Measurements from ENCODE around the gene ALDH6A1. TPM values are rescaled to one million over a fixed set of nuclear protein-coding genes. Genes with fewer than 3 reads are reported as not detected.

Gene ALDH6A1
- total and polyA plus RNA-seq, 4 experiments from 2014 or later, result 21.7 to 23.1 (median 22.4) TPM

GRCh38 chr14:74048281-74048680 is 36.0 kb downstream of the ALDH6A1 start:
- ChIA-PET CTCF (ENCODE audit: partially characterized antibody) (no interaction called here), POLR2A (ENCODE audit: partially characterized antibody) (no interaction called here)
- intact Hi-C loops (cut with micrococcal nuclease), result no loop called here

GRCh38 chr14:74045522-74045921 is 38.7 kb downstream of the ALDH6A1 start:
- POLR2A ChIA-PET (ENCODE audit: partially characterized antibody), result no interaction called here
- CTCF ChIA-PET (ENCODE audit: partially characterized antibody), result no interaction called here
- intact Hi-C loops (cut with micrococcal nuclease), result no loop called here

More at GRCh38 chr14:74048281-74048680, 36.0 kb downstream of the ALDH6A1 start:
- Mint-ChIP-seq H3K4me3 (no peak overlapping the region), H3K36me3 (peaks cover 0 to 2% of the 10 kb centered on the region in 2 donors), H3K27ac (peak overlapping the region in 1 of 7 donors; percentile 7), H3K9me3 (no peaks in the 10 kb centered on the region), H3K27me3 (no peaks in the 10 kb centered on the region), H3K4me1 (no peaks in the 10 kb centered on the region)
- DNase-seq, result no peak
- Histone ChIP-seq H3K9me3 (ENCODE audit: control insufficient read depth in 1 of 2, low read length in 2 of 2) (no peaks in the 10 kb centered on the region), H3K4me3 (ENCODE audit: low read length in 2 of 2) (no peak overlapping the region), H3K27me3 (ENCODE audit: insufficient read depth, low read length) (no peaks in the 10 kb centered on the region), H3K27ac (ENCODE audit: low read depth, low read length) (no peak overlapping the region), H3K4me1 (ENCODE audit: insufficient read depth, low read length) (no peaks in the 10 kb centered on the region), H3K36me3 (ENCODE audit: insufficient read depth, low read length) (no peaks in the 10 kb centered on the region)

GRCh38 chr14:74042296-74042695 is 42.0 kb downstream of the ALDH6A1 start:
- Mint-ChIP-seq H3K36me3 (peaks cover 0 to 2% of the 10 kb centered on the region in 2 donors), H3K9me3 (no peaks in the 10 kb centered on the region), H3K27ac (no peak overlapping the region), H3K4me3 (no peak overlapping the region), H3K27me3 (no peaks in the 10 kb centered on the region), H3K4me1 (no peaks in the 10 kb centered on the region)
- Histone ChIP-seq H3K4me3 (ENCODE audit: low read length in 2 of 2) (no peak overlapping the region), H3K4me1 (ENCODE audit: insufficient read depth, low read length) (no peaks in the 10 kb centered on the region), H3K36me3 (ENCODE audit: insufficient read depth, low read length) (no peaks in the 10 kb centered on the region), H3K27ac (ENCODE audit: low read depth, low read length) (no peak overlapping the region), H3K27me3 (ENCODE audit: insufficient read depth, low read length) (no peaks in the 10 kb centered on the region), H3K9me3 (ENCODE audit: control insufficient read depth in 1 of 2, low read length in 2 of 2) (no peaks in the 10 kb centered on the region)
- intact Hi-C loops (cut with micrococcal nuclease), result no loop called here
- ChIA-PET CTCF (ENCODE audit: partially characterized antibody) (no interaction called here), POLR2A (ENCODE audit: partially characterized antibody) (no interaction called here)
- DNase-seq, result no peak

More at GRCh38 chr14:74045522-74045921, 38.7 kb downstream of the ALDH6A1 start:
- H3K36me3 Mint-ChIP-seq, result peaks cover 0 to 2% of the 10 kb centered on the region in 2 donors
- H3K4me3 Mint-ChIP-seq, result no peak overlapping the region
- H3K36me3 ChIP-seq (ENCODE audit: insufficient read depth, low read length), result no peaks in the 10 kb centered on the region
- H3K27ac Mint-ChIP-seq, result no peak overlapping the region
- H3K4me1 ChIP-seq (ENCODE audit: insufficient read depth, low read length), result no peaks in the 10 kb centered on the region
- H3K27me3 Mint-ChIP-seq, result no peaks in the 10 kb centered on the region
- H3K9me3 Mint-ChIP-seq, result no peaks in the 10 kb centered on the region
- H3K4me3 ChIP-seq (ENCODE audit: low read length in 2 of 2), result no peak overlapping the region
- DNase-seq, result no peak
- no peaks in the 10 kb centered on the region for H3K27me3 ChIP-seq (ENCODE audit: insufficient read depth, low read length)
- no peaks in the 10 kb centered on the region for H3K9me3 ChIP-seq (ENCODE audit: control insufficient read depth in 1 of 2, low read length in 2 of 2)
- H3K27ac ChIP-seq (ENCODE audit: low read depth, low read length), result no peak overlapping the region
- H3K4me1 Mint-ChIP-seq, result no peaks in the 10 kb centered on the region

- Histone ChIP-seq H3K27ac (ENCODE audit: low read depth, low read length) (no peak overlapping the region), H3K4me3 (ENCODE audit: low read length in 2 of 2) (no peak overlapping the region), H3K27me3 (ENCODE audit: insufficient read depth, low read length) (no peaks in the 10 kb centered on the region), H3K4me1 (ENCODE audit: insufficient read depth, low read length) (no peaks in the 10 kb centered on the region), H3K36me3 (ENCODE audit: insufficient read depth, low read length) (no peaks in the 10 kb centered on the region), H3K9me3 (ENCODE audit: control insufficient read depth in 1 of 2, low read length in 2 of 2) (no peaks in the 10 kb centered on the region)
- H3K36me3 Mint-ChIP-seq, result no peaks in the 10 kb centered on the region
- H3K27ac Mint-ChIP-seq, result peak overlapping the region in 3 of 7 donors; percentile 5 to 41 (median 13)
- intact Hi-C loops (cut with micrococcal nuclease), result loop anchor here (2.0 kb wide), 1 partner anchor 213 kb away; no protein-coding TSS in a partner anchor
- H3K4me3 Mint-ChIP-seq, result no peak overlapping the region
- CTCF ChIA-PET (ENCODE audit: partially characterized antibody), result interaction anchor here (0.6 to 1.3 kb wide), 4 partner anchors 58 to 530 kb away, joined by 3 to 5 read pairs (median 3); no protein-coding TSS in a partner anchor
- DNase-seq, result peak in 4 of 5 donors; percentile 40 to 55 (median 50)
- H3K9me3 Mint-ChIP-seq, result no peaks in the 10 kb centered on the region
- no peaks in the 10 kb centered on the region for H3K4me1 Mint-ChIP-seq
- no peaks in the 10 kb centered on the region for H3K27me3 Mint-ChIP-seq
- POLR2A ChIA-PET (ENCODE audit: partially characterized antibody), result no interaction called here
Measured at GRCh38 chr14:74038020-74038859, 46.0 kb downstream of the ALDH6A1 start.

GRCh38 chr14:74035556-74035955 is 48.7 kb downstream of the ALDH6A1 start:
- intact Hi-C loops (cut with micrococcal nuclease), result no loop called here
- DNase-seq, result no peak
- H3K4me3 Mint-ChIP-seq, result no peak overlapping the region
- CTCF ChIA-PET (ENCODE audit: partially characterized antibody), result interaction anchor here (0.6 to 0.7 kb wide), 2 partner anchors 260 to 283 kb away, joined by 3 read pairs; no protein-coding TSS in a partner anchor
- no peak overlapping the region for H3K27ac ChIP-seq (ENCODE audit: low read depth, low read length)
- H3K36me3 ChIP-seq (ENCODE audit: insufficient read depth, low read length), result no peaks in the 10 kb centered on the region
- no peak overlapping the region for H3K4me3 ChIP-seq (ENCODE audit: low read length in 2 of 2)
- H3K4me1 ChIP-seq (ENCODE audit: insufficient read depth, low read length), result no peaks in the 10 kb centered on the region
- POLR2A ChIA-PET (ENCODE audit: partially characterized antibody), result interaction anchor here (0.7 kb wide), 1 partner anchor 250 kb away, joined by 3 read pairs; no protein-coding TSS in a partner anchor
- no peak overlapping the region for H3K27ac Mint-ChIP-seq
- H3K27me3 Mint-ChIP-seq, result no peaks in the 10 kb centered on the region
- H3K9me3 Mint-ChIP-seq, result no peaks in the 10 kb centered on the region
- no peaks in the 10 kb centered on the region for H3K36me3 Mint-ChIP-seq
- no peaks in the 10 kb centered on the region for H3K9me3 ChIP-seq (ENCODE audit: control insufficient read depth in 1 of 2, low read length in 2 of 2)
- H3K4me1 Mint-ChIP-seq, result no peaks in the 10 kb centered on the region
- H3K27me3 ChIP-seq (ENCODE audit: insufficient read depth, low read length), result no peaks in the 10 kb centered on the region

- H3K9me3 Mint-ChIP-seq, result no peaks in the 10 kb centered on the region
- Histone ChIP-seq H3K4me3 (ENCODE audit: low read length in 2 of 2) (no peak overlapping the region), H3K27me3 (ENCODE audit: insufficient read depth, low read length) (no peaks in the 10 kb centered on the region), H3K36me3 (ENCODE audit: insufficient read depth, low read length) (no peaks in the 10 kb centered on the region), H3K9me3 (ENCODE audit: control insufficient read depth in 1 of 2, low read length in 2 of 2) (no peaks in the 10 kb centered on the region), H3K4me1 (ENCODE audit: insufficient read depth, low read length) (no peaks in the 10 kb centered on the region), H3K27ac (ENCODE audit: low read depth, low read length) (no peak overlapping the region)
- H3K4me1 Mint-ChIP-seq, result no peaks in the 10 kb centered on the region
- intact Hi-C loops (cut with micrococcal nuclease), result no loop called here
- ChIA-PET POLR2A (ENCODE audit: partially characterized antibody) (no interaction called here), CTCF (ENCODE audit: partially characterized antibody) (no interaction called here)
- no peak for DNase-seq
- no peaks in the 10 kb centered on the region for H3K36me3 Mint-ChIP-seq
- no peak overlapping the region for H3K4me3 Mint-ChIP-seq
- no peaks in the 10 kb centered on the region for H3K27me3 Mint-ChIP-seq
- no peak overlapping the region for H3K27ac Mint-ChIP-seq
Measured at GRCh38 chr14:74034572-74034971, 49.7 kb downstream of the ALDH6A1 start.

- intact Hi-C loops (cut with micrococcal nuclease), result no loop called here
- Mint-ChIP-seq H3K4me1 (no peaks in the 10 kb centered on the region), H3K27me3 (no peaks in the 10 kb centered on the region), H3K27ac (no peak overlapping the region), H3K9me3 (no peaks in the 10 kb centered on the region), H3K4me3 (no peak overlapping the region), H3K36me3 (no peaks in the 10 kb centered on the region)
- H3K4me1 ChIP-seq (ENCODE audit: insufficient read depth, low read length), result no peaks in the 10 kb centered on the region
- ChIA-PET CTCF (ENCODE audit: partially characterized antibody) (interaction anchor here (0.6 kb wide), 1 partner anchor 52 kb away, joined by 3 read pairs; no protein-coding TSS in a partner anchor), POLR2A (ENCODE audit: partially characterized antibody) (no interaction called here)
- no peaks in the 10 kb centered on the region for H3K9me3 ChIP-seq (ENCODE audit: control insufficient read depth in 1 of 2, low read length in 2 of 2)
- no peak overlapping the region for H3K27ac ChIP-seq (ENCODE audit: low read depth, low read length)
- no peak overlapping the region for H3K4me3 ChIP-seq (ENCODE audit: low read length in 2 of 2)
- H3K36me3 ChIP-seq (ENCODE audit: insufficient read depth, low read length), result no peaks in the 10 kb centered on the region
- DNase-seq, result no peak
- no peaks in the 10 kb centered on the region for H3K27me3 ChIP-seq (ENCODE audit: insufficient read depth, low read length)
Measured at GRCh38 chr14:74029136-74029535, 55.1 kb downstream of the ALDH6A1 start.

Data from CD4-positive, alpha-beta memory T cell (primary cell).